Esophagus squamous epithelium (tissue), 4 donors: ENCODE measurements around the gene DLG5.

Experiments
- POLR2A ChIP-seq, 4 donors: fragments of 450-650 bp; IDR thresholded peaks; one replicate each; pipeline ENCODE4 v1.6.1; 2017; ENCODE audit warnings: antibody characterized with exemption in 4 of 4, mild to moderate bottlenecking in 4 of 4, moderate library complexity in 3 of 4
- TF ChIP-seq, protein P1 (sequence below), 6 experiments: fragments of 450-650 bp in 4 of 6; fragments of 200-600 bp in 2 of 6; sonication (generic) in 2 of 6; IDR thresholded peaks; one replicate each; pipeline ENCODE4 v1.5.1; 2016 to 2019; ENCODE audit warnings: antibody characterized with exemption in 6 of 6, mild to moderate bottlenecking in 4 of 6, moderate library complexity in 4 of 6

DNA sequence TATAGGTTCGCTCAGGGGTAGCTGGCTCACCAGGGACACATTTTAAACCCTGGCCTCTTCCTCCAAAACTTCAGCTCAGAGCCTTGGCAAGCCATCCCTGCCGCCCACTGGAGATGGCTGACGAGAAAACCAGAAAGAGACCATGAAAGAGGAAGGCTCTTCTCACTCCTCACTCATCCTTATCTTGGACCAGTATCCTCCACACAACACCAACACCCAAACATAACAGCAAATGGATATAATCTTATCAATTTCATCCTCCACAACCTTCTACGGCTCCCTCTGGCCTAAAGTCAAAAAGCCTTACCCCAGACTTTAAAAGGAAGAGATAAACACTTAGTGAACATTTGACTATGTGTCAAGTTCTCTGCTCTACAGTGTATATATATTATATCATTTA is 26.9 kb downstream of the DLG5 start:
- TF ChIP-seq, protein P1, sequence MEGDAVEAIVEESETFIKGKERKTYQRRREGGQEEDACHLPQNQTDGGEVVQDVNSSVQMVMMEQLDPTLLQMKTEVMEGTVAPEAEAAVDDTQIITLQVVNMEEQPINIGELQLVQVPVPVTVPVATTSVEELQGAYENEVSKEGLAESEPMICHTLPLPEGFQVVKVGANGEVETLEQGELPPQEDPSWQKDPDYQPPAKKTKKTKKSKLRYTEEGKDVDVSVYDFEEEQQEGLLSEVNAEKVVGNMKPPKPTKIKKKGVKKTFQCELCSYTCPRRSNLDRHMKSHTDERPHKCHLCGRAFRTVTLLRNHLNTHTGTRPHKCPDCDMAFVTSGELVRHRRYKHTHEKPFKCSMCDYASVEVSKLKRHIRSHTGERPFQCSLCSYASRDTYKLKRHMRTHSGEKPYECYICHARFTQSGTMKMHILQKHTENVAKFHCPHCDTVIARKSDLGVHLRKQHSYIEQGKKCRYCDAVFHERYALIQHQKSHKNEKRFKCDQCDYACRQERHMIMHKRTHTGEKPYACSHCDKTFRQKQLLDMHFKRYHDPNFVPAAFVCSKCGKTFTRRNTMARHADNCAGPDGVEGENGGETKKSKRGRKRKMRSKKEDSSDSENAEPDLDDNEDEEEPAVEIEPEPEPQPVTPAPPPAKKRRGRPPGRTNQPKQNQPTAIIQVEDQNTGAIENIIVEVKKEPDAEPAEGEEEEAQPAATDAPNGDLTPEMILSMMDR (IDR thresholded peaks at IDR 0.05) = no peak
- no peak for TF ChIP-seq POLR2A (IDR thresholded peaks at IDR 0.05)
